ENCODE data around the gene COMP.
"Not testable (repeated sequence)": the region's sequence is repeated elsewhere in the genome, so short reads cannot be mapped to it uniquely, and the experiment has no call there.

The COMP gene

DNA sequence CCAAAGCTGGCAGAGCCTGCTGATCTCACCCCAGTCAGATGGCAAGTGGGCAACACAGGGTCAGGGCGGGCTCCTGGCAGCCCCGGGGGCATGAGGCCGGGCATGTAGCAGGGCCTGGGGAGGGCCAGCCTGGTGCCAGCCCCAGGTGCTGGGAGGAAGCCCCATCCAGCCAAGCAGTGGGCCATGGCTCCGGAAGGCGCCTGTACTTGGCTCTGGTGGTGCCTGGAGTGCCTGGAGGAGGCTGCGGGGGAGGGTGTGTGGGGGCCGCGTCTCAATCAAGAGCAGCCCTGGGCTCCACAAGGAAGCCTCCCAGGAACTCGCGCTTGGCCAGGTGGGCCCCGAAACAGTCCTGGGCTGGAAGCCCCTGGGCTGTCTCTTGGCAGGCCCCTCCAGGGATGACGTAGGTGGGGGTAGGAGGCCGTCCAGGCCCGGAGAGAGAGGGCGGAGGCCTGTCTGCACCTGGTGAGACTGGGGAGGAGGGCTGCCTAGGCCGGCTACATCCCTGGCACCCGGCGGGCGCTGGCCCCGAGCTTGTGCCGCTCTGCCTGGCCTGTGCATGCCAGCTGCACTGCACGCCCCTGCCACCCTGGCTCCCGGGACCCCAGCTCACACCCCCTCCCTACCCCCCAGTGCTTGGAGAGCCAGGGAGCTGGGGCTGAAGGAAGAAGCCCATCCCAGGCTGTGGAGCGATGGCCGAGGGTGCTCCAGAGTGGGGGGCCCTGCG lies 45.9 kb downstream of the COMP start:
- DNase-seq, result no peak

DNA sequence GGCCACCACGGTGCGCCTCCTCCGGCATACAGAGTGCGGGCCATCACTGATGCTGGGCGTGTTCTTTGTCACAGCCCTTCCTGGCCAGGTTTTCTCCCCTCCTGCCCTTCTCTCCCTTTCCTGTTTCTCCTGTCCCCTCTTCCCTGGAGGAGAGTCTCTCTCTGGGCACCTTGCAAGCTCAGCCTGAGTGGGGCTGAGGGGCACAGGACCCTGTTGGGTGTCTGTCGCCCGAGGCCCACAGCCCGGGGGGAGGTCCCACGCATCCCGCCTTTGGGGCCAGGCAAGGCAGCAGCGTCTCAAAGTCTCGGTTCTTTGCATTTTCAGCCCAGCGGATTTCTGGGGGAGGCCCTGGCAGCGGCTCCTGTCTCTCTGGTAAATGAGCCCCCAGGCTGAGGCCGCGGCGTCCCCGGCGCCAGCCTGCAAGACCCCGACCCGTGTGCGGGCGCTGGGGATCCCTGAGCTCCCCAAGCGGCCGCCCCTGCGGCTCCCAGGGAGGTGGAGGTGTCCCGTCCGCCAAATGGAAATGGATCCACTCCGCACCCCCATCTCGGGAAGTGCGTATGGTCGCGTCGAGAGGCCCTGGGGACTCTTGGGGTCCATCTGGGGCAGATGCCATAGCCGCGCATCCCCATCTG lies 47.2 kb downstream of the COMP start:
- no peak for DNase-seq

DNA sequence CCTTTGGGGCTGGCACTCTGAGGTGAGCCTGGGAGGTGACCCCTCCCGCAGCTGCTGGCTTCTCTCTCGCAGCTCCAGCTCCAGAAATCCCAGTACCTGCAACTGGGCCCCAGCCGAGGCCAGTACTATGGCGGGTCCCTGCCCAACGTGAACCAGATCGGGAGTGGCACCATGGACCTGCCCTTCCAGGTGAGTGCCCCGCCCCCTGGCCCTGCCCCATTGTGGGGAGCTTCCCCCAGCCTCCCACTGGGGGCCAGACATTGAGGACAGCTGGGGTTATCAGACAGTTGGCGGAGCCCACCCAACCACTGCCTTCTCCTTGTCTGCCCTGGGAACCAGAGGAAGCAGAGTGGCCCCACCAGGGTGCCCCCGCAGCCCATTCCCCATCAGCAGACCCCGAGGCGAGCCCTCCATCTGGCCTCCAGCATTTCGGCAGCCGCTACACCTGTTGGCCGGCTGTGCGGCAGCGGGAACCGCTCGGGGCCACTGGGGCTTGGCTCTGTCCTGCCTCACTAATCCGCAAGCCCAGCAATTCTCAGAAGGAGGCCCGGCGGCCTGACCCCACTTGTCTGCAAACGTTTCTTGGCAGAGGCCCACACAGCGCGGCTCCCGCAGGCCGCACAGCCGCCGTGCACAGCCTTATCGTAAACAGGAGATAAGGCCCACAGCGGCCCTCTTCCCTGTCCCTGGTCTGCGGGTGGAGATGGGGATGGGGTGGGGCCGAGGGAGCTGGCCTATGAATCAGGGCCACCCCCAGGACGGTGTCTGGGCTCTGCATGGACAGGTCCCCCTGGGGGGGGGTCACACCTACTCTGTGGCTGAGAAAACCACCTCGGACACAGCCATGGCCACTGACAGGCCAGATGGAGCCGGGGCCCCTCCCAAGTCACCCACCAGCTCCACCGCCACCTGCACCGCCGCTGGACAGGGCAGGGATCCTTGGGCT lies 48.0 kb downstream of the COMP start:
- no peak for DNase-seq

DNA sequence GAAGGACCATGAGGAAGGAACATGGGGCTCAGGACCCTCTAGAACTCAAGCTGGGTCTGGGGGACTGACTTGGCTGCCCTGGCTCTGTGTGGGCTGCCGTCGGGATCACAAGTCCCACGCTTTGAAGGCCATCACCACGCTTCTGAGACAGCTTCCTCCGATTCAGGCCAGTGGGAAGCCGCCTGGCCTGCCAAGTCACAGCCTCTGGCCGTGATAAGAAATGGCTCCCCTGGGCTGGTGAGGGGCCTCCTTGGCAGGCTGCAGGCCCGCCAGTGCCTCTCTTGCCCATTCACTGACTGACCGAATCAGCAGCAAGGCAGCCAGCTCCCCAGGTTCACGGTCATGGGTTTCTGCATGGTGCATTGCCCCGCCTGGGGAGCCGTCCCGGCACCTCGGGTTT lies 48.8 kb downstream of the COMP start:
- DNase-seq, result no peak

DNA sequence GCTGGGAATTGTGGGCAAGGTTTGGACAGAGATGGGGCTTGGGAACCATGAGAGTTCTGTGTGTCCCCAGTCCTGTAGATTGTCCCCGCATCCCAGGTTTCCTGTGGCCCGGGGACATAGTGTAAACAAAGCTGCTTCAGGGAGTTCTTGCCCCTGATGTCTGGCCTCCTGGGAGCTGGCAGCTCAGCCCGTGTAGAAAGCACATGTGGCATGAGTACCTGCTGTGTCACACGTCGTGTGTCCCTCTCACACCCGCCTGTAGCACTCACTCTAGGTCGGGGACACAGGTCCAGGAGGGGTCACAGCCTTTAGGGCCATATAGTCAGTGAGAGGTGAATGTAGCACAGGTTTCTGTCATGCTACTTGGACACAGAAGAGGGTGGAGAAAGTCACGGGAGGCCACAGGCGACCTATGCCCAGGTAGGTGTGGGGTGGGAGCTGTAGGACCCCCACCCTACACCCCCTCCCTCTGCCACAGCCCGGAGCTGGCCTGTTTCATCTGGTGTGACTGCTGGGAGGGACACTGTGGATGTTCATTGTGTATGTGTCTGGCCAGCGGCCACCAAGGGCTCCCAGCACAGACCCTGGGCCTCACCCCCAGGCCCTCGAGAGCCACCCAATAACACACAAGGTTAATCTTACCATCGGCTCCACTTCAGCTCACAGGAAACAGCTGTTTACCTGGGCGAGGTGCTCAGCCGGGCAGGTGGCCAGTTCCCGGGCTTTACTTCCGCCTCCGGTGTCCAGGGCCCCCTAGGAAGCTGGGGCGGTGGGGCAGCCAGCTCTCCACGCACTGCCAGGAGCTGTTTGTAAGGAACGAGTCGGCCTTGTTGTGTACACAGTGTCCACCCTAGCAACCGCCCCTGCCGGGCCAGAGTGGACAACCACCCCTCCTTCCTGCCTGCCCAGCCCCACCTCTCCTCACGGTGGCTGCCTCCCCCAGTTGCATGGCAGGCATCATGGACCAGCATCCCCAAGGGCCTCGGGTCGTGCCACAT lies 49.7 kb downstream of the COMP start:
- no peak for DNase-seq

DNA sequence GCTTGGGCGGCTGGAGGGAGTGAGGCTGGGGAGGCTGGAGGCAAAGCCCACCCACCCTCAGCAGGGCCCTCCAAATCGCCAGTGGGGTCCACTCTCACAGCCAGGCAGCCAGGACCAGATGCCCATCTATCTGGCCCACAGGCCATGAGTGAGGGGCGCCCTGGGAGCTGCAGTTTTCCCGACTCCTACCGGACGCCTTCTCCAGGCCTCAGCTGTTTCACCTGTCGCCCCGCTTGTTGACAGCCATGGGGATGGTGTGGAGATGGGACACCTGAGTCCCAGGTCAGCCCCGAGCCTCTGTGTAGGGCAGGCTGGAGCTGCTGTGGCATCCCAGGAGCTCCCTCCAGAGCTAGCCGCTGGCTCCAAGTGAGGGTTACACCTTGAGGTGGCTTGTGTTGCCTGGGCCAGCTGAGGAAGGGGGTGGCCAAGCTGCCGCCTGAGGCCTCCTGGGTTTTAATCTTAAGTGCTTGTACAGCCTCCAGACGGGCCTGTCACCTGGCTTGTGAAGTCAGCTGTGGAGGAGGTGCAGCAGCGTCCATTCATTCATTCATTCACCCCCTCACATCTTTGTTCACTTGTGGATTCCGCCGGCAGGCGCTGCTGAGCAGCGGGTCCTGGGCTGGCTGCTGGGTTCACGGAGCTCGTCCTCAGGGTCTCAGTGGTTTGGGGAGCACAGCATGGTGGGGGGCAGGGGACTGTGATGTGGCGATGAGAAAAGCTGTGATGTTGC lies 52.0 kb downstream of the COMP start:
- DNase-seq, result no peak

DNA sequence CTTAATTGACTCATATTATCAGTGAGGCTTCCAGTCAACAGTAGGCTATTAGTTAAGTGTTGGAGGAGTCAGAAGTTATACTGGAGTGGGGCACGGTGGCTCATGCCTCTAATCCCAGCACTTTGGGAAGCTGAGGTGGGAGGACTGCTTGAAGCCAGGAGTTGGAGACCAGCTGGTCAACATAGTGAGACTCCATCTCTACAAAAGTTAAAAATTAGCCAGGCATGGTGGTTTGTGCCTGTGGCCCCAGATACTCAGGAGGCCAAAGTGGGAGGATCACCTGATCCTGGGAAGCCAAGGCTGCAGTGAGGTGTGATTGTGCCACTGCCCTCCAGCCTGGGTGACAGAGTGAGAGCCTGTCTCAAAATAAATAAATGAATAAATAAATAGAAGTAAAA lies 53.2 kb downstream of the COMP start:
- no peak for DNase-seq

DNA sequence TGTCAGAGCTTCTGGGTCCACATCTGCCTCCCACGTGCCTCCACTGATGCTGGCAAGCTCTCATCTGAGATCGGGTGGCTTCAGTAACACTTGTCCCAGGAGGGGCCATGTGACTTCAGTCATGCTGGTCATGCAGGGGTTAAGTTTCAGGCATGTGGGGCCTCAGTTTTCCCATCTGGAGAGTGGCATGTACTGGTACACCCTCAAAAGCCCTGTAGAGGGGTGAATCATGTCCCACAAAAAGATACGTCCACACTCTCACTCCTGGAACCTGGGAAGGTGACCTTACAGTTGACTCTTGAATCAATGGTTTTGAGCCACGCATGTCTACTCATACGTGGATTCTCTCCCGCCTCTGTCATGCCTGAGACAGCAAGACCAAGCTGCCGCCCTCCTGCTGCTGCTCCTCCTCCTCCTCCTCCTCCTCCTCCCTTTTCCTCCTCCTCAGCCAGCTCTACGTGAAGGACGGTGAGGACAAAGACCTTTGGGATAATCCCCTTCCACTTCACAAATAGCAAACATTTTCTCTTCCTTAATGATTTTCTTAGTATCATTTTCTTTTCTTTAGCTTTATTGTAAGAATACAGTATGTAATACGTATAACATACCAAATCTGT lies 53.7 kb downstream of the COMP start:
- DNase-seq, result no peak

DNA sequence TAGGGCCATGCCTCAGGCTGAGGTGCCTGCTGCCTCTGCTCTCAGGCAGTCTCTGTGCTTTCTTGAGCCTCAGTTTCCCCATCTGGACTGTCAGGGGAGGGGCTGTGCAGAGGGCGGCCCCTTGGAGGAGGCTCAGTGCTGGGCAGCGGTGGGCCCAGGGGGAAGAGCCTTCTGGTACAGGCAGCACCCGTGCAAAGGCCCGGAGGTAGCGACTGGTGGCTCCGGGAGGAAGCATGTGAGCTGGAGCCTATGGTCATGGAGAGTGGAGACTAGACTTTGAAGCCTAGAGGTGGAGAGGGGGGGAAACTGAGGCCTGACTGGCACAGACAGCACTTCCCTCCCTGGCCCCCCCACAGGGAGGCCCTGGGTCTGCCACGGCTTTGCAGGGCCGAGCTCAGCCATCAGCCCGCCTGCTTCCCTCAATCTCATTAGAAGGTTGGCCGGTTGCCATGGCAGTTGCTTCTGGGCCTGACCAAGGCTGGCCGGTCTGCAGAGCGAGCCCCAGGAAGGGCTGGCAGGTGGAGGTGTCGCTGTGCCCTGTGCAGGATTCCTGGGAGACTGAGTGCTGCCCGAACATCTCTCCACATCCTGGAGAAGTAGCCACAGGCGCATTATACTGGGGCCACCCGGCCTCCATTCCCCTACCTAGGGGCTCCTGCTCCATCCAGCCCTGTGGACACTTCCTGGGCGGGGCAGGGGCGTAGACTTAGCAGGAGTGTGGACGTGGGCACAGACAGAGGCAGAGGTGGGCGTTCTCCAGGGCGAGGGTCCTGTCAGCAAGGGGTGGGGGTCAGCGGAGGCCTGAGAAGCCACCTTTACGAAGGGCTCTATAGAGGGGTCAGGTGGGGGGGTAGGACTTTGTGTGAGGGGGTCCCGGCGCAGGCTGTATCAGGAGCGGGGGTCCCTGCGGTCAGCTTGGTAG lies 54.4 kb downstream of the COMP start:
- no peak for DNase-seq

DNA sequence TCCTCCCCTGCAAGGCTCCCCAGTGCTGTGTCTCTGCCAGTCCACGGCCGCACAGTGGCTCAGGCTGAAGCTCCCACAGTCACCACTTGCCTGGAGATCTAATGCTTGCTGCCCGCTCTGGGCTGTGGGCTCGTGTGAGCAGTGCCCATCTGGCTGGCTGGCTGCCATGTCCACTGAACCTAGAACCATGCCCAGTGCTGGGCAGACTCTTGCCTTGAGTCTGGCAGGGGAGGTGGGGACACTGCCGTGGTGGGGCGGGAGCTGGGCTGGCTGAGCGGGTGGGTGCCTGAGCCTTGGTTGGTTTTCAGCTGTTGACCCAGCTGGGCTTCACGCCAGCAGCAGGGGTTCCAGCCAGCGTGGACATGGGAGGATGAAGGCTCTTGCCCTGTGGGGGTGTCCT lies 55.4 kb downstream of the COMP start:
- DNase-seq, result no peak

DNA sequence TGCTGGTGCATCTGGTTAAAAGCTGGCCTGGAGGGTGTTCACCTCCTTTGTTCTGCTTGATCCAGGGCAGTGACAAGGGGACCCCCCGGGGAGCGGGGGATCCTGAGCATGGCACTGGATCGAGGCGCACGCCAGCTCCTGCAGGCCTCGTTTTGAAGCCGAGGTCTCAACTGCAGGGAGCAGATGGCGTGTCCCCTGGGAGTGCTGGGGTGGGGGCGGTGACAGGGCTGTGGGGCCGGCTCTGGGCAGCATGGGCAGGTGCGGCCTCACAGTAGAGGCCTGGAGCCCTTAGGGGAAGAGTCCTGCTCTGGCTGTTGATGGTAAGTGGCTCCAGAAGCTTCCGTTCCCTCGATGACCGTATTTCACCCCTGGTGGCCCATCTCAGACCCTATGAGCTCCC lies 55.8 kb downstream of the COMP start:
- DNase-seq, result no peak

DNA sequence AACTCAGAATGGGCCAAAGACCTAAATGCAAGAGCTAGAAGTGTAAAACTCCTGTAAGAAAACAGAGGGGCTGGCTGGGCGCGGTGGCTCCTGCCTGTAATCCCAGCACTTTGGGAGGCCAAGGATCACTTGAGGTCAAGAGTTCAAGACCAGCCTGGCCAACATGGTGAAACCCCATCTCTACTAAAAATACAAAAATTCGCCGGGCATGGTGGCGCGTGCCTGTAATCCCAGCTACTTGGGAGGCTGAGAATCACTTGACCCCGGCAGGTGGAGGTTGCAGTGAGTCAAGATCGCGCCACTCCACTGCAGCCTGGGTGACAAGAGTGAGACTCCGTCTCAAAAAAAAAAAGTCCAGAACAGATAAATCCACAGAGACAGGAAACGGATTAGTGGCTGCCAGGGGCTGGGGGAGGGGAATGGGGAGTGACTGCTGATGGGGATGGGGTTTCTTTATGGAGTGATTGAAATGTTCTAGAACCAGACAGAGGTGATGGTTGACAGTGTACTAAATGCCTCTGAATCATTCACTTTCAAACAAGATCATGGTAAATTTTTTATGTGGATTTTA lies 57.3 kb downstream of the COMP start:
- not testable (repeated sequence) for DNase-seq

DNA sequence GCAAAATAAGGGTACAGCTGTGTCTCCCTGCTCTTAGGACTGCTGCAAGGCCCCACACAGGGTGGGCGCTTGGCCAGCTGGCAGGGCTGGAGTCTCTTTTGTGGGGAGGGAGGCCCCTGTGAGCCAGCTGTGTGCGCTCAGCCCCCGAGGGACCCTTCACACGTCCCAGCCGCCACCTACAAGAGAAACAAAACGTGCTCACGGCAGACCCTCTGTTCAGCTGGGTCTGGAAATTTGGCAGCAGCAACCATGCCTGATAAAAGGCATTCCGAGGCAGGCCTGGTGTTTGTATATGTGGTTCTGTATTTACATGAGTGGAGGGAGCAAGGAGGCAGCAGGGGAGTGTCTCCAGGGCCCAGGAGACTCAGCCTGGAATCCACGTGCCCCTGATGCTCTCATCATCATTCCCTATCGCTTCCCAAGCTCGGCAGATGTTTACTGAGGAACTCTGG lies 57.9 kb downstream of the COMP start:
- DNase-seq, result no peak

All from activated CD4-positive, alpha-beta T cell treated with anti-CD3 and anti-CD28 coated beads, Interleukin-2, amount 50 U/mL, for 1 hour (primary cell).